GM21723 (cell line): ENCODE results near the gene PCDHB11.
"Not testable (repeated sequence)": the region's sequence is repeated elsewhere in the genome, so short reads cannot be mapped to it uniquely, and the experiment has no call there.

ENCODE experiments used
- ATAC-seq: cut with Tn5 transposase; IDR thresholded peaks from one replicate; pipeline ENCODE4 v1.9.1; 2021; ENCODE audit warnings: mild to moderate bottlenecking, moderate library complexity; ENCODE audit not compliant: unreplicated experiment

The PCDHB11 gene

GRCh38 chr5:141184117-141184855, 15.1 kb upstream of the PCDHB11 start:
- not testable (repeated sequence) for ATAC-seq

GRCh38 chr5:141186897-141187512, 12.4 kb upstream of the PCDHB11 start, which contains the start of gene PCDHB9:
Gene PCDHB9 (plus strand): TSS chr5:141187161. CDS start chr5:141187319, 158 bp downstream.
- no peak for ATAC-seq

GRCh38 chr5:141188682-141189081, 10.7 kb upstream of the PCDHB11 start:
- ATAC-seq: not testable (repeated sequence)

GRCh38 chr5:141189131-141189530, 10.3 kb upstream of the PCDHB11 start:
- ATAC-seq: not testable (repeated sequence)

GRCh38 chr5:141192110-141192725, 7.2 kb upstream of the PCDHB11 start, which contains the start of gene PCDHB10:
Gene PCDHB10 (plus strand): TSS chr5:141192353. CDS start chr5:141192553, 200 bp downstream.
- ATAC-seq: no peak

- ATAC-seq: not testable (repeated sequence)
Observed at GRCh38 chr5:141194332-141194731, 5.1 kb upstream of the PCDHB11 start.

GRCh38 chr5:141196363-141196762, 3.1 kb upstream of the PCDHB11 start:
- ATAC-seq: no peak

- ATAC-seq: not testable (repeated sequence)
Observed at GRCh38 chr5:141201126-141201525, 1.7 kb downstream of the PCDHB11 start.

GRCh38 chr5:141201646-141202045, 2.2 kb downstream of the PCDHB11 start:
- not testable (repeated sequence) for ATAC-seq

GRCh38 chr5:141208478-141208877, 9.1 kb downstream of the PCDHB11 start, which contains the start of gene PCDHB12:
Gene PCDHB12 (plus strand): TSS chr5:141208719. CDS start chr5:141208908, 189 bp downstream.
- ATAC-seq: no peak

- ATAC-seq: not testable (repeated sequence)
Observed at GRCh38 chr5:141210281-141210680, 10.9 kb downstream of the PCDHB11 start.

GRCh38 chr5:141210849-141211248, 11.4 kb downstream of the PCDHB11 start:
- not testable (repeated sequence) for ATAC-seq

GRCh38 chr5:141213656-141214339, 14.4 kb downstream of the PCDHB11 start, which contains the start of gene PCDHB13:
Gene PCDHB13 (plus strand): TSS chr5:141213919. CDS start chr5:141214124, 205 bp downstream.
- ATAC-seq: not testable (repeated sequence)

GRCh38 chr5:141214583-141214982, 15.2 kb downstream of the PCDHB11 start:
- ATAC-seq: not testable (repeated sequence)

GRCh38 chr5:141215504-141215903, 16.1 kb downstream of the PCDHB11 start:
- not testable (repeated sequence) for ATAC-seq

GRCh38 chr5:141216035-141216434, 16.6 kb downstream of the PCDHB11 start:
- not testable (repeated sequence) for ATAC-seq

- ATAC-seq: no peak
Observed at GRCh38 chr5:141223112-141223783, 23.8 kb downstream of the PCDHB11 start, which contains the start of gene PCDHB14. Gene PCDHB14 (plus strand): TSS chr5:141223343. CDS start chr5:141223506, 163 bp downstream.

- not testable (repeated sequence) for ATAC-seq
Observed at GRCh38 chr5:141224844-141225243, 25.4 kb downstream of the PCDHB11 start.

GRCh38 chr5:141225421-141225820, 26.0 kb downstream of the PCDHB11 start:
- ATAC-seq: not testable (repeated sequence)

GRCh38 chr5:141234109-141234667, 34.8 kb downstream of the PCDHB11 start:
- no peak for ATAC-seq
